A549 (cell line): ENCODE data around the gene IGF2BP3. TPM values are rescaled to one million over a fixed set of nuclear protein-coding genes. Genes with fewer than 3 reads are reported as not detected.

Experiments used
- ATAC-seq, 2 experiments: fragments of 200-7000 bp in 1 of 2; fragments of >200 bp in 1 of 2; cut with Nextera tagmentation in 1 of 2; cut with Tn5 transposase in 1 of 2; 3 replicates each; pipeline versions ENCODE4 v1.8.0 to v1.9.1; 2018 to 2020; ENCODE audit warnings: mild to moderate bottlenecking in 1 of 2, moderate library complexity in 1 of 2
- CTCF ChIA-PET: fragments of 300-600 bp; sonication (Branson Sonifier 250); formaldehyde crosslinking; extraction: SDS; loops from one replicate; lab custom pipeline; 2021; ENCODE audit warnings: antibody characterized with exemption, inconsistent platforms; lab: Yijun Ruan, JAX
- POLR2A ChIA-PET: fragments of 350-600 bp; formaldehyde crosslinking; extraction: SDS; loops from one replicate; lab custom pipeline; 2021; ENCODE audit warnings: antibody characterized with exemption, inconsistent platforms; lab: Yijun Ruan, JAX
- DNase-seq, 2 experiments: peaks; one replicate each; pipeline versions ENCODE4 v3.0.0 to v3.0.0-alpha.2; 2011 to 2016; ENCODE audit warnings: low read depth in 1 of 2, low spot score in 1 of 2
- FAIRE-seq: peaks from 2 replicates; lab custom pipeline; 2011; peaks lifted over from hg19 to GRCh38; lab: Jason Lieb, UNC
- H3K27ac ChIP-seq, 2 experiments: fragments of >200 bp; sonication (Bioruptor Twin); formaldehyde crosslinking; 3 replicates each; pipeline ENCODE4 v1.5.1; 2016 to 2017
- H3K4me1 ChIP-seq: fragments of >200 bp; sonication (Bioruptor Twin); formaldehyde crosslinking; 3 replicates; pipeline ENCODE4 v1.6.1; 2016
- H3K4me2 ChIP-seq: fragments of >200 bp; sonication (Bioruptor Twin); formaldehyde crosslinking; 3 replicates; pipeline ENCODE4 v1.6.1; 2016
- H3K4me3 ChIP-seq: fragments of >200 bp; sonication (Bioruptor Twin); formaldehyde crosslinking; 3 replicates; pipeline ENCODE4 v1.5.1; 2016
- H3K9me3 ChIP-seq: fragments of >200 bp; sonication (Bioruptor Twin); formaldehyde crosslinking; 3 replicates; pipeline ENCODE4 v1.6.1; 2016
- CBX2 ChIP-seq: fragments of 200-600 bp; sonication (generic); IDR thresholded peaks from 2 replicates; pipeline ENCODE4 v1.6.1; 2016; ENCODE audit warnings: low read depth, mild to moderate bottlenecking, borderline replicate concordance
- CEBPB ChIP-seq, 2 experiments: fragments of >200 bp in 1 of 2; sonication (Bioruptor Twin) in 1 of 2; formaldehyde crosslinking in 1 of 2; IDR thresholded peaks; 2 replicates each; pipeline ENCODE4 v1.6.1; 2012 to 2016
- E2F6 ChIP-seq: IDR thresholded peaks from 2 replicates; pipeline ENCODE4 v1.6.1; 2012; ENCODE audit warnings: low read depth, borderline replicate concordance
- EHF ChIP-seq: fragments of 250-450 bp; sonication (Bioruptor Pico); IDR thresholded peaks from 2 replicates; pipeline ENCODE4 v1.5.0; 2020; ENCODE audit warnings: mild to moderate bottlenecking
- EHMT2 ChIP-seq: fragments of 200-600 bp; sonication (generic); IDR thresholded peaks from 2 replicates; pipeline ENCODE4 v1.6.1; 2016; ENCODE audit warnings: antibody characterized with exemption, low read depth, mild to moderate bottlenecking, moderate library complexity
- FOXS1 ChIP-seq: fragments of 250-450 bp; sonication (Bioruptor Pico); IDR thresholded peaks from 2 replicates; pipeline ENCODE4 v1.5.0; 2020; ENCODE audit warnings: mild to moderate bottlenecking, moderate library complexity
- HMGXB4 ChIP-seq: fragments of 250-450 bp; sonication (Bioruptor Pico); IDR thresholded peaks from 2 replicates; pipeline ENCODE4 v1.5.0; 2021; ENCODE audit warnings: mild to moderate bottlenecking, moderate library complexity, borderline replicate concordance
- HOXB13 ChIP-seq: fragments of 250-450 bp; sonication (Bioruptor Pico); IDR thresholded peaks from 2 replicates; pipeline ENCODE4 v1.5.0; 2020; ENCODE audit warnings: low read depth, mild to moderate bottlenecking, moderate library complexity
- HOXB5 ChIP-seq: fragments of 250-450 bp; sonication (Bioruptor Pico); IDR thresholded peaks from 2 replicates; pipeline ENCODE4 v1.5.0; 2020; ENCODE audit warnings: mild to moderate bottlenecking, moderate library complexity
- JUN ChIP-seq, 2 experiments: fragments of >200 bp; sonication (Bioruptor Twin); formaldehyde crosslinking; IDR thresholded peaks; 2 replicates in 1 of 2; 3 replicates in 1 of 2; pipeline ENCODE4 v1.6.1; 2016 to 2017
- JUNB ChIP-seq: fragments of >200 bp; sonication (Bioruptor Twin); formaldehyde crosslinking; IDR thresholded peaks from 2 replicates; pipeline ENCODE4 v1.6.1; 2016
- NPAS2 ChIP-seq: fragments of 250-450 bp; sonication (Bioruptor Pico); IDR thresholded peaks from 2 replicates; pipeline ENCODE4 v1.8.0; 2022; ENCODE audit warnings: mild to moderate bottlenecking, moderate library complexity, borderline replicate concordance
- POLR2AphosphoS2 ChIP-seq: conservative IDR thresholded peaks from 2 replicates; pipeline ENCODE4 v1.6.1; 2012; ENCODE audit warnings: low read length, improper control_type of control experiment, inconsistent platforms
- RAD21 ChIP-seq, 2 experiments: fragments of >200 bp in 1 of 2; sonication (Bioruptor Twin) in 1 of 2; formaldehyde crosslinking in 1 of 2; IDR thresholded peaks in 1 of 2; conservative IDR thresholded peaks in 1 of 2; 2 replicates in 1 of 2; 3 replicates in 1 of 2; pipeline ENCODE4 v1.6.1; 2012 to 2018; ENCODE audit warnings: inconsistent platforms in 1 of 2
- RCOR1 ChIP-seq: fragments of 150-350 bp; IDR thresholded peaks from 2 replicates; pipeline ENCODE4 v1.6.1; 2014; ENCODE audit warnings: antibody characterized with exemption, low read length, low read depth
- RNF2 ChIP-seq: fragments of 200-600 bp; sonication (generic); IDR thresholded peaks from 2 replicates; pipeline ENCODE4 v1.6.1; 2016; ENCODE audit warnings: low read depth, mild to moderate bottlenecking, antibody characterized with exemption, moderate library complexity, borderline replicate concordance
- TFCP2L1 ChIP-seq: fragments of 250-450 bp; sonication (Bioruptor Pico); IDR thresholded peaks from 2 replicates; pipeline ENCODE4 v1.5.0; 2021; ENCODE audit warnings: mild to moderate bottlenecking
- WGBS: methylation state at CpG from one replicate; pipeline ENCODE4 v1.1.6; 2017; ENCODE audit errors: missing lambda C conversion rate; 5-methylcytosine and 5-hydroxymethylcytosine counted together
- polyA plus RNA-seq, 4 experiments: library from polyadenylated mRNA; depleted of rRNA in 3 of 4; stranded (reverse); fragments of >200 nt; fragmentation: RNase III in 1 of 4; extraction: RNeasy Plus Mini Kit Qiagen cat#74134 plus additional on column Dnase treatment in 1 of 4; gene quantifications; 2 replicates in 3 of 4; 3 replicates in 1 of 4; pipeline ENCODE4 v1.2.3, GENCODE V29; 2011 to 2017
- TF ChIP-seq, protein P1 (sequence below): fragments of 450-650 bp; IDR thresholded peaks from 2 replicates; pipeline ENCODE4 v1.6.1; 2014; ENCODE audit warnings: antibody characterized with exemption

IGF2BP3 gene
- polyA plus RNA-seq, 2 of the 4 experiments (the other 2 are of a cell fraction): 26.7 to 62.0 TPM

- no peak for FAIRE-seq
- WGBS: 85% methylated on average over 4 of the region's 4 CpGs
- ATAC-seq: peak; percentile 63 to 79; a peak in 4 of 6 replicates
- no peak overlapping the region for H3K4me2 ChIP-seq
- TF ChIP-seq POLR2AphosphoS2 (no peak), EHF (no peak), HMGXB4 (no peak), CBX2 (no peak), JUNB (no peak), E2F6 (no peak)
- TF ChIP-seq, protein P1, sequence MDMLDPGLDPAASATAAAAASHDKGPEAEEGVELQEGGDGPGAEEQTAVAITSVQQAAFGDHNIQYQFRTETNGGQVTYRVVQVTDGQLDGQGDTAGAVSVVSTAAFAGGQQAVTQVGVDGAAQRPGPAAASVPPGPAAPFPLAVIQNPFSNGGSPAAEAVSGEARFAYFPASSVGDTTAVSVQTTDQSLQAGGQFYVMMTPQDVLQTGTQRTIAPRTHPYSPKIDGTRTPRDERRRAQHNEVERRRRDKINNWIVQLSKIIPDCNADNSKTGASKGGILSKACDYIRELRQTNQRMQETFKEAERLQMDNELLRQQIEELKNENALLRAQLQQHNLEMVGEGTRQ: no peak
- TF ChIP-seq, all 56 proteins: peak for 0
- DNase-seq: no peak
- peaks cover 29% of the 10 kb centered on the region for H3K4me1 ChIP-seq
- H3K4me3 ChIP-seq: no peak overlapping the region
- ChIA-PET POLR2A (no interaction called here), CTCF (interaction anchor here (0.8 kb wide), 1 partner anchor 16 kb away, joined by 3 read pairs; no protein-coding TSS in a partner anchor)
- no peak overlapping the region for H3K27ac ChIP-seq
- H3K9me3 ChIP-seq: no peaks in the 10 kb centered on the region
Observed at GRCh38 chr7:23397241-23397640, 73.0 kb downstream of the IGF2BP3 start.

DNA sequence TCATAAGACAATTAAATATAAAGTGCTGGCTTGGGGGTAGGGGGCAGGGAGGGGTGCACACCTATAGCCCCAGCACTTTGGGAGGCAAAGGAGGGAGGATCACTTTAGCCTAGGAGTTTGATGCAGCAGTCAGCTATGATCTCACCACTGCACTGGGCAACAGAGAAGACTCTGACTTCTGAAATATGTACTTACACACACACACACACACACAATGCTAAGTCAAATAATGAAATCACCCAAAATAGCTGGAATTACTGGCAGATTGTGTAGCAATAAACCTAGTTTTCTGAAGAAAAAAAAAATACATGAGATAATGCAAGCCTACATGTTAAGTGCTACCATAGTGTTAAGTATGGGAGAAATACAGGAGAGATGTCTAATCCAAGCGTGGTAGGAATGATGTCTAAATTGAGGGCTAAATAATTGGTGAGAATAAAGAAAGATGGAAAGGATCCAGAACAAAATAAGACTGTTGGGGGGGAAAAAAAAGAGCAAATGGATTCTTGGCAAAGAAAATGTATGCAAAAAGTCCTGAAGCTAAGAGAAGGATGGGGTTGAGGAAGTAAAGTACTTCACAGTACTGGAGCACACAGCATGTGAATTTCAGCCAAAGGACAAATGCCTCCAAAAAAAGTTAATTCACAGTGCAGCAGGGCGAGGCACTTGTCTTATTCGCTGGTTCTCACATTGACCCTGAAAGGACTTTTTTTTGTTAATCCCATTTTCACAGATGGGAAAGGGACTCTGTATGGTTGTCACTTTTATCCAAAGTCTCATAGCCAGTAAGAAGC lies 73.9 kb downstream of the IGF2BP3 start:
- Histone ChIP-seq H3K4me3 (no peak overlapping the region), H3K27ac (no peak overlapping the region), H3K9me3 (no peaks in the 10 kb centered on the region), H3K4me2 (peak overlapping the region; percentile 10; the same call in 1 of the 3 replicates), H3K4me1 (peaks cover 37% of the 10 kb centered on the region)
- FAIRE-seq: no peak
- WGBS: 91% methylated on average over 3 of the region's 3 CpGs
- TF ChIP-seq TFCP2L1 (CRISPR knock-in tag) (no peak), EHMT2 (no peak), RAD21 (conservative IDR thresholded peaks at IDR 0.05 in 1 of 2, IDR thresholded peaks at IDR 0.05 in 1 of 2) (no peak), JUNB (no peak), NPAS2 (CRISPR knock-in tag) (no peak), RNF2 (no peak), HOXB5 (CRISPR knock-in tag) (no peak), CEBPB (IDR thresholded peaks at IDR 0.05) (no peak), JUN (IDR thresholded peaks at IDR 0.05) (no peak), HOXB13 (CRISPR knock-in tag) (no peak), EHF (no peak), FOXS1 (CRISPR knock-in tag) (no peak), RCOR1 (no peak)
- peak in 1 of 2 experiments; percentile 32 for DNase-seq
- ChIA-PET CTCF (interaction anchor here (0.7 to 1.0 kb wide), 3 partner anchors 15 to 123 kb away, joined by 3 to 5 read pairs (median 3); no protein-coding TSS in a partner anchor), POLR2A (no interaction called here)
- ATAC-seq: peak; percentile 57 to 68; a peak in 4 of 6 replicates
